Measurements from ENCODE around the gene PRKACG.

Gene PRKACG

DNA sequence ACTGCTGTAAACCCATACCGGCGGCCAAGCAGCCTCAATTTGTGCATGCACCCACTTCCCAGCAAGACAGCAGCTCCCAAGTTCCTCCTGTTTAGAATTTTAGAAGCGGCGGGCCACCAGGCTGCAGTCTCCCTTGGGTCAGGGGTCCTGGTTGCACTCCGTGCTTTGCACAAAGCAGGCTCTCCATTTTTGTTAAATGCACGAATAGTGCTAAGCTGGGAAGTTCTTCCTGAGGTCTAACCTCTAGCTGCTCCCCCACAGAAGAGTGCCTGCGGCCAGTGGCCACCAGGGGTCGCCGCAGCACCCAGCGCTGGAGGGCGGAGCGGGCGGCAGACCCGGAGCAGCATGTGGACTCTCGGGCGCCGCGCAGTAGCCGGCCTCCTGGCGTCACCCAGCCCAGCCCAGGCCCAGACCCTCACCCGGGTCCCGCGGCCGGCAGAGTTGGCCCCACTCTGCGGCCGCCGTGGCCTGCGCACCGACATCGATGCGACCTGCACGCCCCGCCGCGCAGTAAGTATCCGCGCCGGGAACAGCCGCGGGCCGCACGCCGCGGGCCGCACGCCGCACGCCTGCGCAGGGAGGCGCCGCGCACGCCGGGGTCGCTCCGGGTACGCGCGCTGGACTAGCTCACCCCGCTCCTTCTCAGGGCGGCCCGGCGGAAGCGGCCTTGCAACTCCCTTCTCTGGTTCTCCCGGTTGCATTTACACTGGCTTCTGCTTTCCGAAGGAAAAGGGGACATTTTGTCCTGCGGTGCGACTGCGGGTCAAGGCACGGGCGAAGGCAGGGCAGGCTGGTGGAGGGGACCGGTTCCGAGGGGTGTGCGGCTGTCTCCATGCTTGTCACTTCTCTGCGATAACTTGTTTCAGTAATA, 21.8 kb upstream of the PRKACG start, which contains the start of gene FXN:
TSS of gene FXN (plus strand) at position 315 of the 871 bp plus-strand sequence. CDS start at position 346, 31 bp downstream.
- TF ChIP-seq GATA3 (IDR thresholded peaks at IDR 0.05; ENCODE audit: low read depth, low read length) (no peak), GATA2 (IDR thresholded peaks at IDR 0.05; ENCODE audit: low read depth, low read length) (no peak)

DNA sequence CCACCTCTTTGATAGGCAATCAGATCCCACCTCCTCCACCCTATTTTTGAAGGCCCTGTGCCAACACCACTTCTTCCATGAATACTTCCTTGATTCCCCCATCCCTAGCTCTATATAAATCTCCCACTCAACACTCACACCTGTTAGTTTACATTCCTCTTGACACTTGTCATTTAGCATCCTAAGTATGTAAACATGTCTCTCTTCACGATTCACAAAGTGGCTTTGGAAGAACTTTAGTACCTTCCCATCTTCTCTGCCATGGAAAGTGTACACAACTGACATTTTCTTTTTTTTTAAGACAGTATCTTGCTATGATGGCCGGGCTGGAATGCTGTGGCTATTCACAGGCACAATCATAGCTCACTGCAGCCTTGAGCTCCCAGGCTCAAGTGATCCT, 20.2 kb upstream of the PRKACG start:
- TF ChIP-seq GATA2 (IDR thresholded peaks at IDR 0.05; ENCODE audit: low read depth, low read length) = no peak
- TF ChIP-seq GATA3 (IDR thresholded peaks at IDR 0.05; ENCODE audit: low read depth, low read length) = no peak

DNA sequence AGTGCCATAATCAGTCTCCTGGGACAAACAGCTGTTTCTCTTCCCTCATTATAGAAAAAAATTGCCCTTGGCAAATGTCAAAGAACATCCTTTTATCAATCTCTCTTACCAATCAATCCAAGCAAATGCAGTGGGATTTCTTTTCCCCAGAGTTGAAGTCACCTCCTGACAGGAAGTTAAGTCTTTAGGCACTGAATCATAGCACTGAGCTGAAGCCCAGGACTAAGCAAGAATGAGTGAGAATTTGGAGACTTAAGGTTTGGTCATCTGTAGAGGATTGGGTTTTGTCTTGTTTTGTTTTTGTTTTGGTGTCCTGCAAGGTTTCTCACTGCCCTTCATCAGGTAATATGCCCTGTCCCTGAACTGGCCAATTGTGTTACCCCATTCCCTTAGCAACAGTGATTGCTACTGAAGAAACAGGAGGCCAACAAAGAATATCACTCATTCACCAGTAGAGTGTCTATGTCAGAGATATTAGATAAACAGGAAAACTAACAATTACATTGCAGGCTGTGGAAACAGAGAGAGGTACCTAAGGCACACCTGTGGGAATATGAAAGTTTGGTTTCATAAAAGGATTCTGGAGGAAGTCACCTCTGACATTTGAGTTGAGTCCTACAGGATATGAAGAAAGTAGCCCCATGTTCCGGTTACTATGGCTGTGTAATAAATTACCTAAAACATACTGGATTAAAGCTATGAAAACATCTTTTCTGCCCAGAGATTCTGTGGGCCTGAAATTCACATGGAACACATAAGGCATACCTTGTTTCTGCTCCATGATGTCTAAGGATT, 17.1 kb upstream of the PRKACG start:
- TF ChIP-seq GATA2 (IDR thresholded peaks at IDR 0.05; ENCODE audit: low read depth, low read length) (no peak), GATA3 (IDR thresholded peaks at IDR 0.05; ENCODE audit: low read depth, low read length) (no peak)

DNA sequence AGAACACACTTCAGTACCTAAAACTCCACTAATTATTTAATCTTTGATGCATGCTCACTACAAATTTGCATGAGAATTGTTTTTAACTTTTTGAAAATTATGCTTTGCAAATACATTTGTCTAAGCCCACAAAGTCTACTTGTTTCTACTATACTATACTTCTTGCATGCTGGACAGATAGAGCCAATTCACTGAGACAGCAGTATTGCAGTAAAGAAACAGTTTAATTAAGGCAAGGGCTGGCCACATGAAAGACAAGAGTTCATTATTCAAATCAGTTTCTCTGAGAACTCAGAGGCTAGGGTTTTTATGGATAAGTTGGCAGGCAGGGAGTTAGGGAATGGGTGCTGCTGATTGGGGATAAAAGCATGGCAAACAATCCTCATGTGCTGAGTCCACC, 15.6 kb upstream of the PRKACG start:
- TF ChIP-seq GATA2 (IDR thresholded peaks at IDR 0.05; ENCODE audit: low read depth, low read length) (no peak), GATA3 (IDR thresholded peaks at IDR 0.05; ENCODE audit: low read depth, low read length) (no peak)

DNA sequence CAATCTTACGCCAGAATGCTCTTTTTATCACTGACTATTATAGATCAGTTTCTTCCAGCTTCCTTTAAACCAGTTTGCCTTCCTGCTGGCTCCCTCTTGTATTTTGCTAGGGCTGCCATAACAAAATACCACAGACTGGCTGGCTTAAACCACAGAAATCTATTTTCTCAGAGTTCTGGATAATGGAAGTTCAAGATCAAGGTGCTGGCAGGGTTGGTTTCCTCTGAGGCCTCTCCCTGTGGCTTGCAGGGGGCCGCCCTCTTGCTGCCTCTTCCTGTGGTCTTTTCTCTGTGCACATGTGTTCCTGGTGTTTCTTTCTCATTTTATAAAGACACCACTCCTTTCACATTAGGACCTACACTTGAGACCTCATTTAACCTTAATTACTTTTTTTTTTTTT, 14.8 kb upstream of the PRKACG start:
- TF ChIP-seq GATA2 (IDR thresholded peaks at IDR 0.05; ENCODE audit: low read depth, low read length) = no peak
- no peak for TF ChIP-seq GATA3 (IDR thresholded peaks at IDR 0.05; ENCODE audit: low read depth, low read length)

DNA sequence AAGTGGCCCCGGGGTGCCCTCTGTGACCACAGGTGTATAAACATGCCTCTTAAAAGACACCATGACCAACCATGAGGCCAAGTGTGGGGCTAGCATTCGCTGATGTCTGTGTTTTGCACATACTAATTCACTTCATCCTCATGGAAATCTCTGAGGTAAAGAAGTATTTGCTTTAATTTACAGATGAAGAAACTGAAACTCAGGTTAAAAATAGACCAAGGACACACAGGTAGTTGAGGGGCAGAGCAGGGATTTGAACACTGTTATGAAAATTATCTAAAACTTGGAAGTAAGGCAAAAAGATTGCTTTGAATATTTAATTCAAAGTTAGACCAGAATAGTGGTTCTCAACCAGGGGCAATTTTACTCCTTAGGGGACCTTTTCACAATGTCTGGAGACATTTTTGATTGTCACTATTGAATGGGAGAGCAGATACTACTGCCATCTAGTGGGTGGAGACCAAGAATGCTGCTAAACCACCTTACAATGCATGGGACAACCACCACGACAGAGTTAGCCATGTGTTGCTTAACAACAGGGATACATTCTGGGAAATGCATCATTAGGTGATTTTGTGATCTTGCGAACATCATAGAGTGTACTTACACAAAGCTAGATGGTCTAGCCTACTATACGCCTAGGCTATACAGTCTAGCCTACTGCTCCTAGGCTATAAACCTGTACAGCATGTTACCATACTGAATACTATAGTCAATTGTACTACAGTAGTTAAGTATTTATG, 13.6 kb upstream of the PRKACG start:
- TF ChIP-seq GATA2 (IDR thresholded peaks at IDR 0.05; ENCODE audit: low read depth, low read length) (no peak), GATA3 (IDR thresholded peaks at IDR 0.05; ENCODE audit: low read depth, low read length) (no peak)

DNA sequence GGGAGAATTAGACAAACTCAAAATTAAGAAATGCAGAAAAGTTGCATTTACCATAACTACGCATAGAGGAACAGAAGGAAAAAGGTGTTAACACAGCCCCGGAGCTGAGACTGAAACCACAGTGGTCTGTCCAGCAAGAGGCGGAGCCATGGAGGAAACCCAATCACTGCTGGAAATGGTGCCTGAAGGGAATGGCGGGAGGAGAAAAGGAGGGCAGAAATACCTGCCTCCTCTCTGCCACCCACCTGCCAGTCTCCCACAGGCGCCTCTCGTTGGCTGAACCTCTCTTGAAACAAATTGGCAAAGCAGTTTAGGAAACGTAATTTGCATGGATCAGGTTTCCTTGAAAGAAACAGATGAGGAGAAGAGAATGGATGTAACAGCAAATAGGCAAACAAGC, 9.7 kb upstream of the PRKACG start:
- TF ChIP-seq GATA3 (IDR thresholded peaks at IDR 0.05; ENCODE audit: low read depth, low read length) (no peak), GATA2 (IDR thresholded peaks at IDR 0.05; ENCODE audit: low read depth, low read length) (no peak)

DNA sequence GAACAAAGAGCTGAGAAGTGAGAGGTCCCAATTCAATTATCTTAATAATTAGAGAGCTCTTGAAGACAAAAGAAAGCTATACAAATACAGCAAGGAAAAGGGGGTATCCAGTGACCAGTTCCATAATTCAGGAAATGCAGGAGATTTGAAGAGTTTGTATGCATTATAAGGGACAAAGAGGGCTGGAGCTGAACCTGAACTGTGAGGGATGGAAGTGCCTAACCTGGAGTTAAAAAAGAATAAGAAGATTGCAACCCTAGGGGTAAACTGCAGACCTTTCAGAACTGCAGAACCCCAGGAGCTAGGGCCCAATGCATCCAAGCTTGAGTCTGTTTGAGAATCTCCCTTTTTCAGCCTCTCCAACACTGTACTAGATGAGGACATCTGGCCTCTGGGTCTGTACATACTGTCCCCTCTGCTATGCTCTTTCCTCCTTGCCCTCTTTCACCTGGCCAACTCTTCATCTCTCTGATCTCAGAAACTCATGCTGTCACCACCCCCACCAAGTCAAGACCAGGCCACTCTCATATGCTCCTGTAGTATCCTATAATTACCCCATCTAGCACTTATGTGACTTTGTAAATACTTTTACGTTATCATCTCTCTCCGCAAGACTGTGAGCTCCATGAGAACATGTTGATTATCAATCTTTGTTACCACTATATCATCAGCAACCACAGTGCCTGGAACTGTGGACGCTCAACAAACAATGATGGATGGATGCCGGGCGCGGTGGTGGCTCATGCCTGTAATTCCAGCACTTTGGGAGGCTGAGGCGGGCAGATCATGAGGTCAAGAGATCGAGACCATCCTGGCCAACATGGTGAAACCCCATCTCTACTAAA, 6.6 kb upstream of the PRKACG start:
- no peak for TF ChIP-seq GATA3 (IDR thresholded peaks at IDR 0.05; ENCODE audit: low read depth, low read length)
- no peak for TF ChIP-seq GATA2 (IDR thresholded peaks at IDR 0.05; ENCODE audit: low read depth, low read length)

DNA sequence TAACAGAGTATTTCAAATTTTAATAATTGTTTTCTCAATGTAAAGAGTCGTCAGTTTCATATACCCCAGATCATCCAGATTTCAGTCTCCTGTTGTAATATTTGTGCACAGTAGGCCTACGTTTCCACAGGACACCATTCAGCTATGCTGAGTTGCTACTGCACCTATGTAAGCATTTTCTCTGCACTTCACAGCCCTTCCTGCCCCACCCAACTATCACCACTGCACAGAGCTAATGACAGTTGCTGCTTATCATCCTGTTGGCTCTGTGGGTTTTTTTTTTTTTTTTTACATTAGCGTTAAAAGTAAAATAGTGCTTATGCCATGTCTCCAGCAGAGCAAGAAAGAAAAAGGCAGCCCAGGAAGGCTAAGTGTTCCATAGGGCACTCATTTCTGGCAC, 5.9 kb upstream of the PRKACG start:
- TF ChIP-seq GATA2 (IDR thresholded peaks at IDR 0.05; ENCODE audit: low read depth, low read length) (no peak), GATA3 (IDR thresholded peaks at IDR 0.05; ENCODE audit: low read depth, low read length) (no peak)

DNA sequence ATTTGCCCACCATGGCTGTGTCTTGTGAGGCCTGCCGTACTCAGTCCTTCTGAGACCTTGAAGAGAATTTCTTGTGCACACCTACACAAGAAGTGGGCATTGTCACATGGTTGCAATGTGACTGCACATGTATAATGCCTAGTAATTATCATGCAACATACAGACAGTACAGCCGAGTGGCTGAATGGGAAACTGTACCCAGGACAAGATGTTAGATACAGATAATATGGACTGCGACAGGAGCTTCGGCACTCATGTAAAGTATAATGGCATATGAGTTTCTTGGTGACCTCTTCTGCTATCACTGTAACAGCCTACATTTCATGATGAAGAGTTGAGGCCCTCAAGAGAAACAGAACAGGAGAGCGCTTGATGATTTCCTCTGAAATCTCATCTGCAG, 4.8 kb upstream of the PRKACG start:
- TF ChIP-seq GATA3 (IDR thresholded peaks at IDR 0.05; ENCODE audit: low read depth, low read length) = no peak
- no peak for TF ChIP-seq GATA2 (IDR thresholded peaks at IDR 0.05; ENCODE audit: low read depth, low read length)

DNA sequence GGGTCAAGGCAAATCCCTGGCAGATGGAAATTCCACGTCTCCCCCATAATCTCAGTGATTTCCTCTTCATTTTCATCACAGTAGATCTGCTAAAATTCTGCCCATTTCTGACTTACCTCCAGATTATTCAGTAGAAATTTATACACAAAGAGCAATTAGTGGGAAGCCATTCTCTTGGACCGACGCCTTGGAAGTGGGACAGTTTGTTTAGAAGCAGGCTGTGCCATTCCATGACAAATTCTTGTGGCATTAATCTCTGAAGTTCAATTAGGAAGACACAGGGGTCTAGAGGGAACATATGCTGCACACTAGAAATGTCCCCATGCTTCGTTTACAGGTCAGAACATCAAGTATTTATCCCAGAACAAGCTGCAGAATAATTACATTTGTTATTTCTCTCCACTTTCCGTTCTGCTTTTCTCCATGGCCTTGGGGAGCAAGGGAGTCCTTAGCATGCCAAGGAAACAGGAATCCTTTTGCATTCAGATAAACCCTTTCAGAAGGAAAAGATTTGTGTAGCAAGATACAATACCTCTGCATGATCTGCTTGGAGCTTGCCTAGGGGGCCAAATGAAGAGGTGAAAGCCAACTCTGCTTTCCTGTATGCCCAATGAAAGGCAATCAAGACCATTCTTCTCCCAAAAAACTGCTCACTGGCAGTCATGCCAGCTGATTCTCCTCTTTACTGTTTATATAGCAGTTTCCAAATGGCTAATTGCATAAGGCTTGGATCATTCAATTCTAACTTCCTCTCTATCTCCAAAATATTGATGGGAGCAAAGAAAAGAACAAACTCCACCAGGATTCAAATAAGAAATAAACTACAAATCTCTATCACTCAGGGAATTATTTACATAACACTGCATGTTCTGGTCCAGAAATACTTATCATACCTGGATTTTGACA, 2.5 kb upstream of the PRKACG start:
- TF ChIP-seq GATA3 (IDR thresholded peaks at IDR 0.05; ENCODE audit: low read depth, low read length) = no peak
- TF ChIP-seq GATA2 (IDR thresholded peaks at IDR 0.05; ENCODE audit: low read depth, low read length) = no peak

DNA sequence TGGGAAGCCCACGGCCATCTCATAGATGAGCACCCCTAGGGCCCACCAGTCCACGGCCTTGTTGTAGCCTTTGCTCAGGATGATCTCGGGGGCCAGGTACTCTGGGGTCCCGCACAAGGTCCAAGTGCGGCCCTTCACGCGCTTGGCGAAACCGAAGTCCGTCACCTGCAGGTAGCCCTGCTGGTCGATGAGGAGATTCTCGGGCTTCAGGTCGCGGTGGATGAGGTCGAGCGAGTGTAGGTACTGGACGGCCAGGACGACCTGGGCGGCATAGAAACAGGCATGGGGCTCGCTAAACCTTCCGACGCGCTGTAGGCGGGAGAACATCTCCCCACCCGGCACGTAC, 558 bp downstream of the PRKACG start:
- no peak for TF ChIP-seq GATA2 (IDR thresholded peaks at IDR 0.05; ENCODE audit: low read depth, low read length)
- TF ChIP-seq GATA3 (IDR thresholded peaks at IDR 0.05; ENCODE audit: low read depth, low read length) = no peak

Data from SH-SY5Y (cell line).